IPS-11a (cell line): ENCODE data around the gene PRR3.
"Not testable (repeated sequence)": the region's sequence is repeated elsewhere in the genome, so short reads cannot be mapped to it uniquely, and the experiment has no call there.

Experiments used
- H3K4me3 ChIP-seq: one replicate; pipeline ENCODE4 v1.5.1; 2013; ENCODE audit warnings: low read depth, low read length, control low read depth

The PRR3 gene

GRCh38 chr6:30556906-30557682 lies at the start of gene PRR3:
Gene PRR3, plus strand, starts transcription at chr6:30557295. Its CDS starts 50 bp downstream, at chr6:30557345.
- H3K4me3 ChIP-seq, result peak within 1 kb of the TSS; percentile 89

- no peak overlapping the region for H3K4me3 ChIP-seq
Measured at GRCh38 chr6:30507849-30508827, 49.0 kb upstream of the PRR3 start.

- H3K4me3 ChIP-seq, result no peak overlapping the region
Measured at GRCh38 chr6:30508890-30509736, 48.0 kb upstream of the PRR3 start.

GRCh38 chr6:30510419-30511168 lies 46.5 kb upstream of the PRR3 start:
- H3K4me3 ChIP-seq, result no peak overlapping the region

GRCh38 chr6:30511169-30511546 lies 45.9 kb upstream of the PRR3 start:
- no peak overlapping the region for H3K4me3 ChIP-seq

GRCh38 chr6:30513451-30513850 lies 43.6 kb upstream of the PRR3 start:
- H3K4me3 ChIP-seq, result no peak overlapping the region

- peak overlapping the region; percentile 18 for H3K4me3 ChIP-seq
Measured at GRCh38 chr6:30515106-30515505, 42.0 kb upstream of the PRR3 start.

GRCh38 chr6:30515944-30516753 lies 40.9 kb upstream of the PRR3 start:
- H3K4me3 ChIP-seq, result peak overlapping the region; percentile 34

- peak overlapping the region; percentile 34 for H3K4me3 ChIP-seq
Measured at GRCh38 chr6:30516754-30517076, 40.4 kb upstream of the PRR3 start.

GRCh38 chr6:30517767-30518504 lies 39.2 kb upstream of the PRR3 start:
- H3K4me3 ChIP-seq, result not testable (repeated sequence)

- not testable (repeated sequence) for H3K4me3 ChIP-seq
Measured at GRCh38 chr6:30518505-30519145, 38.5 kb upstream of the PRR3 start.

- no peak overlapping the region for H3K4me3 ChIP-seq
Measured at GRCh38 chr6:30520522-30520921, 36.6 kb upstream of the PRR3 start.

- H3K4me3 ChIP-seq, result not testable (repeated sequence)
Measured at GRCh38 chr6:30521082-30521481, 36.0 kb upstream of the PRR3 start.

- not testable (repeated sequence) for H3K4me3 ChIP-seq
Measured at GRCh38 chr6:30521952-30522351, 35.1 kb upstream of the PRR3 start.

- not testable (repeated sequence) for H3K4me3 ChIP-seq
Measured at GRCh38 chr6:30526444-30526843, 30.7 kb upstream of the PRR3 start.

GRCh38 chr6:30529349-30529875 lies 27.7 kb upstream of the PRR3 start:
- not testable (repeated sequence) for H3K4me3 ChIP-seq

GRCh38 chr6:30530014-30530413 lies 27.1 kb upstream of the PRR3 start:
- H3K4me3 ChIP-seq, result no peak overlapping the region
